Central memory CD8-positive, alpha-beta T cell (primary cell): ENCODE data around the gene FGF1.
A peak's percentile ranks its signal among the peaks of the same experiment; 100 is the strongest.
"Not testable (repeated sequence)": the region's sequence is repeated elsewhere in the genome, so short reads cannot be mapped to it uniquely, and the experiment has no call there.

Experiments used
- ATAC-seq: fragments of 150-1000 bp; cut with Tn5 transposase; replicated peaks from 2 replicates; pipeline ENCODE4 v1.10.0; 2022; ENCODE audit warnings: mild to moderate bottlenecking, moderate FRiP score, moderate number of reproducible peaks; ENCODE audit not compliant: poor library complexity, severe bottlenecking; ENCODE audit errors: extremely low read depth
- DNase-seq, 2 donors: peaks; one replicate each; pipeline ENCODE4 v3.0.0; 2021; ENCODE audit warnings: low spot score in 2 of 2
- H3K27ac Mint-ChIP-seq: one replicate; pipeline ENCODE4 v1.8.0; 2022; ENCODE audit warnings: low read depth, mild to moderate bottlenecking, moderate library complexity, mixed read lengths
- H3K27me3 Mint-ChIP-seq: one replicate; pipeline ENCODE4 v1.8.0; 2022; ENCODE audit warnings: mixed read lengths
- H3K36me3 Mint-ChIP-seq: one replicate; pipeline ENCODE4 v1.8.0; 2022; ENCODE audit warnings: mild to moderate bottlenecking, moderate library complexity, mixed read lengths; ENCODE audit not compliant: insufficient read depth
- H3K4me1 Mint-ChIP-seq: one replicate; pipeline ENCODE4 v1.8.0; 2022; ENCODE audit warnings: mixed read lengths
- H3K4me3 Mint-ChIP-seq: one replicate; pipeline ENCODE4 v1.8.0; 2022; ENCODE audit warnings: mild to moderate bottlenecking, moderate library complexity, mixed read lengths
- H3K9me3 Mint-ChIP-seq: one replicate; pipeline ENCODE4 v1.8.0; 2022; ENCODE audit warnings: mixed read lengths

FGF1 gene

DNA sequence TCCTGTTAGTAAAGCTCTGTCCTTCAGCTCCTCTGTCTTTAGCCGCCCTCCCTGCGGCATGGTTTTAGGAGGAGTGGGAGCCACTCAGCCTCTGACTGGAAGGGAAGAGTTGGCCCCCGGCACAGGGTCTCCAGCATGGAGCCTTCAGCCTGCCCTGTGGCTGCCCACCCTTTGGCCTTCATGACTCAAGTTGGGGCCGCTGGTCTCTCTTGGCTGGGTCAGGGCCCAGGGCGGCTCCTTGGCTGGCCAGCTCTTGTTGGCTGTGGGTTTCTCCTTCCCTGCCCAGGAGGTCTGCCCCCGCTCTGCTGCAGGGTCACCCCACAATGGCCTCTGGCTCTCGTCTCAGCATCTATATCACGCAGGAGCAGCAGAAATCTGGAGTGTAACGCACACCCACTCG is 25.7 kb downstream of the FGF1 start:
- H3K27me3 Mint-ChIP-seq, result peaks cover 50% of the 10 kb centered on the region
- no peaks in the 10 kb centered on the region for H3K4me1 Mint-ChIP-seq
- ATAC-seq, result no peak
- no peak overlapping the region for H3K27ac Mint-ChIP-seq
- H3K9me3 Mint-ChIP-seq, result no peaks in the 10 kb centered on the region
- no peaks in the 10 kb centered on the region for H3K36me3 Mint-ChIP-seq
- H3K4me3 Mint-ChIP-seq, result no peak overlapping the region
- DNase-seq, result no peak

- Mint-ChIP-seq H3K4me1 (no peaks in the 10 kb centered on the region), H3K27me3 (peaks cover 58% of the 10 kb centered on the region), H3K9me3 (no peaks in the 10 kb centered on the region), H3K4me3 (no peak overlapping the region), H3K36me3 (no peaks in the 10 kb centered on the region), H3K27ac (no peak overlapping the region)
- no peak for DNase-seq
- ATAC-seq, result no peak
These were observed 26.5 kb downstream of the FGF1 start for GRCh38 chr5:142659405-142659804.

GRCh38 chr5:142658278-142658677 is 27.6 kb downstream of the FGF1 start:
- Mint-ChIP-seq H3K27ac (no peak overlapping the region), H3K4me1 (no peaks in the 10 kb centered on the region), H3K36me3 (no peaks in the 10 kb centered on the region), H3K9me3 (no peaks in the 10 kb centered on the region), H3K4me3 (no peak overlapping the region), H3K27me3 (peaks cover 63% of the 10 kb centered on the region)
- DNase-seq (no peak), ATAC-seq (no peak)

DNA sequence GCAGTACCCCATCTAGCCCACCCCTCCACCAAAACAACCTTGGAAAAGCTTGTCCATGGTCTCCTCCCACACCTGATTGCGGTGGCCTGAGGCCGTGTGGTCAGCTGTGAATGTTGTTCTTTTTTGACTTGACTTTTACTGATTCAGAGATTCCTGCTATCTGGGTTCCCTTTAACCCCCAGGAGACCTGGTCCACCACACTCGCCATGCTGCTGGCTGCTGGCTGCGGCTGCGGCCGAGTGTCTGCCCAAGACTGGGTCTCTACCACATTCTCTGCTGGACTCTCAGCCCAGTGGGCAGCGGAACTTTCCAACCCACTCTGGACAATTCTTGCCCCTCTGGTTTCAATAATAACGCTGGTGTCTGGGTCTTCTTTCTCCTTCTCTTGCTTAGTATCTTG is 28.4 kb downstream of the FGF1 start:
- Mint-ChIP-seq H3K27me3 (peaks cover 65% of the 10 kb centered on the region), H3K9me3 (no peaks in the 10 kb centered on the region), H3K4me3 (no peak overlapping the region), H3K4me1 (no peaks in the 10 kb centered on the region), H3K27ac (no peak overlapping the region), H3K36me3 (no peaks in the 10 kb centered on the region)
- ATAC-seq, result no peak
- no peak for DNase-seq

DNA sequence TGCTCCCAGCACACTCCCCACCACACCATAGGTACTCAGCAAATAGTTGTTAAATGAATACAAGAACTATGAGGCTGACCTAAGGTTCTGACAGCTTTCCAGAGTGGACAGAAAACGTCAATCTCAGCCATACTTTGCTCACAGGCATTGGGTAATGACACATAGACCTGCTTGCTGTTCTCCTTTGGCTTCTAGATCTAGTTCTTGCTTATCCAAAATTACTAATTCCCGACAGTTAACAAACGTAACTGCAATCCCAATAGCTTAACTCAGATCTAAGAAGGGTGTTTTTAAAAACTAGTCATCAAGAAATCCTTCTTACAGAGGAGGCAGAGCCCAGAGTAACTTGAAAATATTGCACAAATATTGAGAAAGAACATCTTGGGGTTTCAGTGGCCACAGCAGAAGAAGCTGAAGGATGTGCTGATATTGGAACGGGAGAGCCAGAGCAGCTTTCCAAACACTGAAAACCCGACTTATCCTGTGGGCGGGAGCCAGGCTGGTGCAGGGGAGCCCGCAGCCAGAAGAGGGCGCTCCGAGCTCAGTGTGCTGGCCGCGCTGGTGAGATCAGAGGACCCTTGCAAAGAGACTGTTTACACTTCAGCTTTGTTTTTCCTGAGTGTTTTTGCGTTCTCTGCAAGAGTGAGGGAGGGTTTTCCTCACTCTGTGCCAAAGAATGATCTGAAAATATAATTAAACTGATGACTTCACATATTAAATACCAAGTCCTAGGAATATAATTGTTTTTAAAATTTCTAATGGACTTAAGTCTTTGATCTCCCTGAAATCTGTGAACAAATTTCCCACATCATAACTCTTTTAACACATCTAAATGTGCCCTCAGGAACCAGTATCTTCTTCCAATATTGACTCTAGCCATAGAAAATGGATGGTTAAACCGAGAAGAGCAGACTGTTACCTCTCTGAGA is 30.3 kb downstream of the FGF1 start:
- Mint-ChIP-seq H3K27me3 (peaks cover 61% of the 10 kb centered on the region), H3K4me1 (no peaks in the 10 kb centered on the region), H3K36me3 (no peaks in the 10 kb centered on the region), H3K9me3 (no peaks in the 10 kb centered on the region), H3K27ac (no peak overlapping the region), H3K4me3 (no peak overlapping the region)
- ATAC-seq, result no peak
- peak; percentile 52 to 53 for DNase-seq

DNA sequence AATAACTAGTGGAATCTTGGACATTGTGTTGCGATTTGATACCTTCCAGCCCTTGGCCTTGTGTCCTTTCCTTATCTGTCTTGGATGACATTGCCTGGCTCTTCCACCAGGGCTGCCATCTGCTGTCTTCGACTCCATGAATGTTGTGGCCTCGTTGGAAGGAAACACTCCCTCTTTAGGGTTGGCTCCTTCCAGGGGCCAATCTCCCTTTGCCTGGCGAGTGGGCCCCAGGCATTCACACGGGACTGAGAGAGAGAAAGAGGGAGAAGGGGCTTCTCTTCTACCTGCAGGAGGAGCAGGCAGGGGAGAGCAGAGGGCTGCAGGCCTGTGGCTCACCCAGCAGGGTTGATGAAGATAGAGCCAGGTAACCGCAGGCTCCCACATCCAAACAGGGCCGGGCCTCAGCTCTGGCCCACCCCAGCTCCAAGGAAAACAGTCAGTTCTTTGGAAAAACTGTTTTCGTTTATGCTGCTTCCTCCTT is 31.3 kb downstream of the FGF1 start:
- H3K27me3 Mint-ChIP-seq, result peaks cover 53% of the 10 kb centered on the region
- no peak overlapping the region for H3K27ac Mint-ChIP-seq
- no peak overlapping the region for H3K4me3 Mint-ChIP-seq

GRCh38 chr5:142653321-142653720 is 32.6 kb downstream of the FGF1 start:
- H3K36me3 Mint-ChIP-seq, result no peaks in the 10 kb centered on the region
- no peak overlapping the region for H3K4me3 Mint-ChIP-seq
- H3K27me3 Mint-ChIP-seq, result peaks cover 53% of the 10 kb centered on the region
- no peak for ATAC-seq
- no peak for DNase-seq
- H3K27ac Mint-ChIP-seq, result no peak overlapping the region
- no peaks in the 10 kb centered on the region for H3K4me1 Mint-ChIP-seq
- H3K9me3 Mint-ChIP-seq, result no peaks in the 10 kb centered on the region

More for the DNA sequence above, 31.3 kb downstream of the FGF1 start:
- no peak for DNase-seq
- no peak for ATAC-seq
- H3K9me3 Mint-ChIP-seq, result no peaks in the 10 kb centered on the region
- H3K36me3 Mint-ChIP-seq, result no peaks in the 10 kb centered on the region
- H3K4me1 Mint-ChIP-seq, result no peaks in the 10 kb centered on the region

- no peaks in the 10 kb centered on the region for H3K36me3 Mint-ChIP-seq
- peaks cover 46% of the 10 kb centered on the region for H3K27me3 Mint-ChIP-seq
- H3K9me3 Mint-ChIP-seq, result no peaks in the 10 kb centered on the region
- ATAC-seq, result no peak
- no peaks in the 10 kb centered on the region for H3K4me1 Mint-ChIP-seq
- no peak for DNase-seq
- no peak overlapping the region for H3K27ac Mint-ChIP-seq
- H3K4me3 Mint-ChIP-seq, result no peak overlapping the region
These were observed 33.3 kb downstream of the FGF1 start for GRCh38 chr5:142652563-142652962.

- ATAC-seq (no peak), DNase-seq (no peak)
- no peaks in the 10 kb centered on the region for H3K36me3 Mint-ChIP-seq
- H3K4me1 Mint-ChIP-seq, result no peaks in the 10 kb centered on the region
- peaks cover 34% of the 10 kb centered on the region for H3K27me3 Mint-ChIP-seq
- H3K27ac Mint-ChIP-seq, result no peak overlapping the region
- no peaks in the 10 kb centered on the region for H3K9me3 Mint-ChIP-seq
- H3K4me3 Mint-ChIP-seq, result no peak overlapping the region
These were observed 35.0 kb downstream of the FGF1 start for GRCh38 chr5:142650881-142651280.

DNA sequence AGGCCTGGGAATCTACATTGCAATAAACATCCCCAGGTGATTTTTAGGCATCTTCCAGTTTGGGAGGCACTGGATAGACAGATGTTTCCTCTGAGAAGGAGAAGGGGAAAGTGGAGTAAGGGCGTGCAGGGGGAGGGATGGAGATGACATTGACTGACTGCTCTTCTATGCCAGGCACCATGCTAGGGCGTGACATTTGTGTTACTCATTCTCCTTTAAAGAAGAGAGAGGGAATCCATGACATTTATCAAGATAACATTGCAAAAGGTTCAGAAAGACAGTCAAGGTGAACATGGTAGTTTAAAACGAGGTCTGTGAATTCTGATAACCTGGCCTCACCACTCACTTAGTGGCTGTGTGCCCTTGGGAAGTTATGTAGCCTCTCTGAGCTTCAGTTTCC is 35.8 kb downstream of the FGF1 start:
- Mint-ChIP-seq H3K4me3 (no peak overlapping the region), H3K4me1 (no peaks in the 10 kb centered on the region), H3K27ac (no peak overlapping the region), H3K36me3 (no peaks in the 10 kb centered on the region), H3K27me3 (peaks cover 26% of the 10 kb centered on the region), H3K9me3 (no peaks in the 10 kb centered on the region)
- DNase-seq, result no peak
- ATAC-seq, result no peak

- not testable (repeated sequence) for H3K4me3 Mint-ChIP-seq, H3K9me3 Mint-ChIP-seq, H3K36me3 Mint-ChIP-seq, H3K27ac Mint-ChIP-seq, H3K4me1 Mint-ChIP-seq, ATAC-seq, DNase-seq
- H3K27me3 Mint-ChIP-seq, result peaks cover 24% of the 10 kb centered on the region
These were observed 37.8 kb downstream of the FGF1 start for GRCh38 chr5:142648108-142648507.

DNA sequence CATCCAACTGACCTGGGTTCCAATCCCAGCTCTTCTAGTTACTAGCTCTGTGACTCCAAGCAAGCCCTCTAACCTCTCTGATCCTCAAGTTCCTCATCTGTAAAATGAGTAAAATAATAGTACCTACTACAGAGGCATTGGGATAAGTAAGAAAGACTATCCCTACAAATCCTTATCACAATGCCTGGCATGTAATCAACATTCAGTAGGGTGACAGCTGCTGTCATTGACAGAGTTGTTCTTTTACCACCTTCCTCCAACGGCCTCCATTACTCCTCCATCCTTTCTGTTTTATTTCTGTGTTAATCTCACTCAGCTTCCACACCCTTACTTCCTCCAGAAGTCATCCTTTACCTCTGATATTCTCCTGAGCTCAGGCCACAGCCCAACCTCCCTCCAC is 40.4 kb downstream of the FGF1 start:
- Mint-ChIP-seq H3K27ac (no peak overlapping the region), H3K9me3 (no peaks in the 10 kb centered on the region), H3K4me3 (no peak overlapping the region), H3K4me1 (no peaks in the 10 kb centered on the region), H3K36me3 (no peaks in the 10 kb centered on the region), H3K27me3 (peaks cover 38% of the 10 kb centered on the region)
- DNase-seq, result no peak
- ATAC-seq, result no peak

DNA sequence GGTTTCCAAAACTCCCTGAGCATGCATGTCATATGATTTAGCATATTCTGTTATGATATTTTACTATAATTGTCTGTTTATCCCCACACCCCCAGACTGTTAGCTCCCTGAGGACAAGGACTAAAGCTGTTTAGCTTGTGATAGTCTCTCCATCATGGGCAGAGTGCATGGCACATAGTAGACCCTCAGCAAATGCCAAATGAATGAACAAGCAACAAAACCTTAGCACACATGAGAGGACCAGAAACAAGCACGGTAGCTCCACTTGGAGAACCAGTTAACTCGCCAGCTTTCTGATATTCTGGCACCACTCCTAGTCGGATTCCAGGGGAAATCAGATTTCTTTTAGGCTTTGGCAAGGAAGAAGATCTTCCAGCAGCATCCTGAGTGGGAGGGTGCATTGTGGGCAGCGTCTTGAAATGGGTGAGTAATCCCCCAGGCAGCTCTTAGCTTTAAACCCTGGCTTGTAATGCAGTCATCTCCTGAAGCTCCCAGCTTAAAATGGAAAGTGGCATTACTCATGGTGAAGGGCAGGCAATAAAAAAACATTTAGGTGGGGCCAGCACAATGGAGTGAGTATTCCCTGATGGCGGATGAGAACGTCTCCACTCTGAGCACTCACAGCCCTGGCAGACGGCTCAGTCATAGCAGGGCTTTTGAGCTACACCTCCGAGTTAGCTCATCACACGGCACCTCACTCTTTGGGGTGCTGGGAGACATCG is 41.1 kb downstream of the FGF1 start:
- no peaks in the 10 kb centered on the region for H3K9me3 Mint-ChIP-seq
- H3K4me3 Mint-ChIP-seq, result no peak overlapping the region
- no peak overlapping the region for H3K27ac Mint-ChIP-seq
- H3K36me3 Mint-ChIP-seq, result no peaks in the 10 kb centered on the region
- no peak for ATAC-seq
- H3K4me1 Mint-ChIP-seq, result no peaks in the 10 kb centered on the region
- no peak for DNase-seq
- peaks cover 44% of the 10 kb centered on the region for H3K27me3 Mint-ChIP-seq
